Uterus (tissue), 4 donors: Measurements from ENCODE around the gene USP12. TPM values are rescaled to one million over a fixed set of nuclear protein-coding genes. Genes with fewer than 3 reads are reported as not detected.

Source experiments
- DNase-seq, 2 donors: peaks; one replicate each; pipeline ENCODE4 v3.0.0-alpha.2; 2019 to 2020
- H3K27ac ChIP-seq, 2 donors: fragments of 200-600 bp; sonication (generic); 1 replicate in 1 of 2; 2 replicates in 1 of 2; pipeline ENCODE4 v1.5.1; 2016 to 2018
- H3K27me3 ChIP-seq, 2 donors: fragments of 200-600 bp; sonication (generic); one replicate each; pipeline ENCODE4 v1.5.1; 2018 to 2019; ENCODE audit warnings: control low read depth in 1 of 2
- H3K36me3 ChIP-seq, 2 donors: fragments of 200-600 bp; sonication (generic); one replicate each; pipeline ENCODE4 v1.5.1; 2019; ENCODE audit warnings: control low read depth in 1 of 2
- H3K4me1 ChIP-seq, 2 donors: fragments of 200-600 bp; sonication (generic); one replicate each; pipeline ENCODE4 v1.5.1; 2018 to 2019; ENCODE audit warnings: control low read depth in 1 of 2
- H3K4me3 ChIP-seq, 2 donors: fragments of 200-600 bp; sonication (generic); 1 replicate in 1 of 2; 2 replicates in 1 of 2; pipeline ENCODE4 v1.5.1; 2018 to 2019; ENCODE audit warnings: mild to moderate bottlenecking in 1 of 2
- H3K9me3 ChIP-seq, 2 donors: fragments of 200-600 bp; sonication (generic); one replicate each; pipeline ENCODE4 v1.5.1; 2019; ENCODE audit warnings: control low read depth in 1 of 2
- CTCF ChIP-seq, 4 experiments: fragments of 200-600 bp in 2 of 4; fragments of 450-650 bp in 2 of 4; sonication (generic) in 2 of 4; IDR thresholded peaks; one replicate each; pipeline ENCODE4 v1.5.1; 2016 to 2019; ENCODE audit warnings: antibody characterized with exemption in 4 of 4, mild to moderate bottlenecking in 2 of 4, moderate library complexity in 1 of 4
- POLR2A ChIP-seq, 2 donors: fragments of 450-650 bp; IDR thresholded peaks; one replicate each; pipeline ENCODE4 v1.6.1; 2016; ENCODE audit warnings: antibody characterized with exemption in 2 of 2, mild to moderate bottlenecking in 1 of 2, moderate library complexity in 1 of 2
- intact Hi-C: fragments of 100-400 bp; cut with DNase I; formaldehyde crosslinking; loops from one replicate; pipeline ENCODE4 v1.15.1; 2023; ENCODE audit warnings: low total_unique reads
- total RNA-seq, 4 donors: library from RNA; depleted of rRNA in 3 of 4; stranded (reverse); fragments of >200 nt in 3 of 4; gene quantifications; one replicate each; pipeline versions ENCODE4 v1.1.0 to v1.2.4, GENCODE V29; 2014 to 2023
- donor health status: DM: yes; HTN: yes; CAD: no.

Gene USP12
- total RNA-seq, 4 donors from 2014 or later: 12.1 to 32.8 (median 20.5) TPM

GRCh38 chr13:27018344-27018861 lies 153.2 kb downstream of the USP12 start:
- H3K4me1 ChIP-seq: no peaks in the 10 kb centered on the region
- no peak for DNase-seq
- no peak for TF ChIP-seq CTCF (IDR thresholded peaks at IDR 0.05)
- TF ChIP-seq POLR2A (IDR thresholded peaks at IDR 0.05): no peak
- intact Hi-C loops: no loop called here
- no peaks in the 10 kb centered on the region for H3K36me3 ChIP-seq
- no peaks in the 10 kb centered on the region for H3K27me3 ChIP-seq
- H3K27ac ChIP-seq: no peak overlapping the region
- H3K4me3 ChIP-seq: no peak overlapping the region
- no peaks in the 10 kb centered on the region for H3K9me3 ChIP-seq

DNA sequence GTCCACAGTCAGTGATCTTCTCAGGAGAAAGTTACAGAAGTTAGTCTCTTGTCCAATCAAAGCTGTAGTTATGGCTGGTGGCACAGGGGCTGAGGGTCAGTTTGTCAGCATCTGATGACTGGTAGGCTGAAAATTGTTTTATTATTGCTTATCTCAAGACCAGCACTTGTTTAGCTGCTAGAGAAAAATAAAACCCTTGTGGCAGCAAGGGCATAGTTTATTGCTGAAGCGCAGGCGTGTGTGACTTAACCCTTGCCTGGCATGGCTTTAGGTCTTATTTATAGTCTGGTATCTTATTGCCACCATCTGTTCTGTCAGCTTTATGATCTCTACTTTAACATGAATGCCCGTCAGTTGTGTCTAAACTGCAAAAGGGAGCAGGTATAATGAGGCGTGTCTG lies 154.7 kb downstream of the USP12 start:
- no peak overlapping the region for H3K4me3 ChIP-seq
- H3K4me1 ChIP-seq: no peaks in the 10 kb centered on the region
- no peaks in the 10 kb centered on the region for H3K27me3 ChIP-seq
- no peaks in the 10 kb centered on the region for H3K36me3 ChIP-seq
- intact Hi-C loops: no loop called here
- DNase-seq: no peak
- TF ChIP-seq POLR2A (IDR thresholded peaks at IDR 0.05) (no peak), CTCF (IDR thresholded peaks at IDR 0.05) (no peak)
- no peak overlapping the region for H3K27ac ChIP-seq
- no peaks in the 10 kb centered on the region for H3K9me3 ChIP-seq

Other genes starting within 250 kb of the USP12 start
- gene RPL21, start 79.7 kb upstream of the USP12 start, total RNA-seq: 1,000 to 10,000 TPM in 3 of 4 donors, 100 to 1,000 TPM in 1; 816 to 2,598 (median 1,942) TPM
- gene RASL11A, start 99.0 kb upstream of the USP12 start, total RNA-seq: 10 to 100 TPM; 18.9 to 36.1 (median 28.6) TPM